ENCODE data around the gene MAJIN. TPM values are rescaled to one million over a fixed set of nuclear protein-coding genes. Genes with fewer than 3 reads are reported as not detected.

Gene MAJIN
- total RNA-seq, 2 donors from 2014 or later = 7.4 TPM; not detected in 1

GRCh38 chr11:64891880-64892279 is 80.0 kb downstream of the MAJIN start:
- Histone ChIP-seq H3K27me3 (replicated peaks; ENCODE audit: insufficient read depth) (no peaks in the 10 kb centered on the region), H3K4me3 (no peak overlapping the region), H3K36me3 (no peaks in the 10 kb centered on the region), H3K9me3 (no peaks in the 10 kb centered on the region), H3K27ac (no peak overlapping the region), H3K4me1 (replicated peaks) (no peaks in the 10 kb centered on the region)
- no peak for DNase-seq (ENCODE audit: low spot score)
- intact Hi-C loops (cut with DNase I) = no loop called here
- TF ChIP-seq POLR2AphosphoS5 (IDR thresholded peaks at IDR 0.05) = no peak
- no peak for TF ChIP-seq POLR2A (IDR thresholded peaks at IDR 0.05)
- no peak for TF ChIP-seq CTCF (IDR thresholded peaks at IDR 0.05)
- 81% methylated on average over 5 of the region's 5 CpGs for WGBS

GRCh38 chr11:64891215-64891848 is 80.6 kb downstream of the MAJIN start:
- no peak overlapping the region for H3K27ac ChIP-seq
- no peaks in the 10 kb centered on the region for H3K27me3 ChIP-seq (replicated peaks; ENCODE audit: insufficient read depth)
- no peaks in the 10 kb centered on the region for H3K36me3 ChIP-seq
- DNase-seq (ENCODE audit: low spot score) = no peak
- H3K4me3 ChIP-seq = no peak overlapping the region
- no peaks in the 10 kb centered on the region for H3K4me1 ChIP-seq (replicated peaks)
- no peaks in the 10 kb centered on the region for H3K9me3 ChIP-seq
- intact Hi-C loops (cut with DNase I) = no loop called here
- TF ChIP-seq POLR2AphosphoS5 (IDR thresholded peaks at IDR 0.05) = no peak
- TF ChIP-seq POLR2A (IDR thresholded peaks at IDR 0.05) = no peak
- no peak for TF ChIP-seq CTCF (IDR thresholded peaks at IDR 0.05)
- 81% methylated on average over 25 of the region's 25 CpGs for WGBS

- intact Hi-C loops (cut with DNase I) = no loop called here
- Histone ChIP-seq H3K27ac (no peak overlapping the region), H3K4me3 (no peak overlapping the region), H3K27me3 (replicated peaks; ENCODE audit: insufficient read depth) (no peaks in the 10 kb centered on the region), H3K4me1 (replicated peaks) (no peaks in the 10 kb centered on the region), H3K36me3 (no peaks in the 10 kb centered on the region), H3K9me3 (no peaks in the 10 kb centered on the region)
- TF ChIP-seq POLR2A (IDR thresholded peaks at IDR 0.05) (no peak), POLR2AphosphoS5 (IDR thresholded peaks at IDR 0.05) (no peak), CTCF (IDR thresholded peaks at IDR 0.05) (no peak)
- DNase-seq (ENCODE audit: low spot score) = no peak
- 88% methylated on average over 7 of the region's 7 CpGs for WGBS
Observed at GRCh38 chr11:64890522-64890939, 81.4 kb downstream of the MAJIN start.

- TF ChIP-seq POLR2A (IDR thresholded peaks at IDR 0.05) (no peak), POLR2AphosphoS5 (IDR thresholded peaks at IDR 0.05) (no peak), CTCF (IDR thresholded peaks at IDR 0.05) (no peak)
- 76% methylated on average over 8 of the region's 9 CpGs for WGBS
- no peaks in the 10 kb centered on the region for H3K36me3 ChIP-seq
- H3K4me1 ChIP-seq (replicated peaks) = no peaks in the 10 kb centered on the region
- no peak for DNase-seq (ENCODE audit: low spot score)
- H3K9me3 ChIP-seq = no peaks in the 10 kb centered on the region
- H3K27ac ChIP-seq = no peak overlapping the region
- H3K27me3 ChIP-seq (replicated peaks; ENCODE audit: insufficient read depth) = no peaks in the 10 kb centered on the region
- no peak overlapping the region for H3K4me3 ChIP-seq
- intact Hi-C loops (cut with DNase I) = no loop called here
Observed at GRCh38 chr11:64888729-64889511, 83.0 kb downstream of the MAJIN start.

GRCh38 chr11:64888406-64888728 is 83.5 kb downstream of the MAJIN start:
- 66% methylated on average over 8 of the region's 8 CpGs for WGBS
- H3K27me3 ChIP-seq (replicated peaks; ENCODE audit: insufficient read depth) = no peaks in the 10 kb centered on the region
- no peak for TF ChIP-seq POLR2A (IDR thresholded peaks at IDR 0.05)
- TF ChIP-seq POLR2AphosphoS5 (IDR thresholded peaks at IDR 0.05) = no peak
- TF ChIP-seq CTCF (IDR thresholded peaks at IDR 0.05) = no peak
- no peak overlapping the region for H3K27ac ChIP-seq
- no peaks in the 10 kb centered on the region for H3K36me3 ChIP-seq
- no peaks in the 10 kb centered on the region for H3K4me1 ChIP-seq (replicated peaks)
- intact Hi-C loops (cut with DNase I) = no loop called here
- no peaks in the 10 kb centered on the region for H3K9me3 ChIP-seq
- no peak overlapping the region for H3K4me3 ChIP-seq
- no peak for DNase-seq (ENCODE audit: low spot score)

Measured in prostate gland (tissue), 2 donors.